Body of pancreas (tissue), 4 donors: Measurements from ENCODE around the gene TNS3.

ENCODE experiments used
- POLR2A ChIP-seq, 3 donors: fragments of 450-650 bp; IDR thresholded peaks; one replicate each; pipeline ENCODE4 v1.6.1; 2016; ENCODE audit warnings: antibody characterized with exemption in 3 of 3, mild to moderate bottlenecking in 2 of 3
- TF ChIP-seq, protein P1 (sequence below), 7 experiments: fragments of 450-650 bp in 4 of 7; fragments of 200-600 bp in 3 of 7; sonication (generic) in 3 of 7; IDR thresholded peaks; one replicate each; pipeline ENCODE4 v1.5.1; 2016 to 2019; ENCODE audit warnings: antibody characterized with exemption in 7 of 7

DNA sequence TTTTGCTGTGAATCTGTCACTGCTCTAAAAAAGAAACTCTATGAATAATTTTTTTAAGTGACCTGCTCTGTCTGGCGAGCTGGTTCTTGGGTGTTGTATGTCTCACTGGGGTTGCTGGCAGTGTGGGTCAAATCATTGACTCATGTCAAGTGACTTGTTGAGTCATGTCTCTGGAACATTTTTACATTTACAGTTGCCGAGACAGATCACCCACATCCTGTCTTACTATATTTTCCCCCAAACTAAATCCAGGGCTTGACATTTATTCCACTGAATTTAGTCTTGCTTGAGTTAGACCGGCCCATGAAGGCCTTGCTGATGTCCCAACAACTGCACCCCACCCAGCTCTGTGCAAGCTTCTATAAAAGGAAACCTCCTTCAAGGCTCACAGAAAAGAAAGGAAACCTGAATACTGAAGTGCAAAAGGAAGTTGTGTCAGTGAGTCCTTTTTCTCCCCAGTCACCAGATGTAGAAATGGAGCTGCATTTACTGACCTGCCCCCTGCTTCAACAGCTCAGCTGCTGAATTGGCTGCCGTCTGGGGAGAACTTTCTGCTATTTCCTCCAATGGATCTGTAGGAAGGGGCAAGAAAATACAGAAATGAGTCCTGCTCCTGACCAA lies 290.3 kb downstream of the TNS3 start:
- TF ChIP-seq, protein P1, sequence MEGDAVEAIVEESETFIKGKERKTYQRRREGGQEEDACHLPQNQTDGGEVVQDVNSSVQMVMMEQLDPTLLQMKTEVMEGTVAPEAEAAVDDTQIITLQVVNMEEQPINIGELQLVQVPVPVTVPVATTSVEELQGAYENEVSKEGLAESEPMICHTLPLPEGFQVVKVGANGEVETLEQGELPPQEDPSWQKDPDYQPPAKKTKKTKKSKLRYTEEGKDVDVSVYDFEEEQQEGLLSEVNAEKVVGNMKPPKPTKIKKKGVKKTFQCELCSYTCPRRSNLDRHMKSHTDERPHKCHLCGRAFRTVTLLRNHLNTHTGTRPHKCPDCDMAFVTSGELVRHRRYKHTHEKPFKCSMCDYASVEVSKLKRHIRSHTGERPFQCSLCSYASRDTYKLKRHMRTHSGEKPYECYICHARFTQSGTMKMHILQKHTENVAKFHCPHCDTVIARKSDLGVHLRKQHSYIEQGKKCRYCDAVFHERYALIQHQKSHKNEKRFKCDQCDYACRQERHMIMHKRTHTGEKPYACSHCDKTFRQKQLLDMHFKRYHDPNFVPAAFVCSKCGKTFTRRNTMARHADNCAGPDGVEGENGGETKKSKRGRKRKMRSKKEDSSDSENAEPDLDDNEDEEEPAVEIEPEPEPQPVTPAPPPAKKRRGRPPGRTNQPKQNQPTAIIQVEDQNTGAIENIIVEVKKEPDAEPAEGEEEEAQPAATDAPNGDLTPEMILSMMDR (IDR thresholded peaks at IDR 0.05): no peak
- TF ChIP-seq POLR2A (IDR thresholded peaks at IDR 0.05): no peak
